GM18502 (cell line): ENCODE data around the gene STIM2.
A peak's percentile ranks its signal among the peaks of the same experiment; 100 is the strongest.
"Not testable (repeated sequence)": the region's sequence is repeated elsewhere in the genome, so short reads cannot be mapped to it uniquely, and the experiment has no call there.

Source experiments
- ATAC-seq: cut with Tn5 transposase; IDR thresholded peaks from one replicate; pipeline ENCODE4 v1.9.1; 2021; ENCODE audit warnings: mild to moderate bottlenecking; ENCODE audit not compliant: unreplicated experiment, poor library complexity

STIM2 gene

DNA sequence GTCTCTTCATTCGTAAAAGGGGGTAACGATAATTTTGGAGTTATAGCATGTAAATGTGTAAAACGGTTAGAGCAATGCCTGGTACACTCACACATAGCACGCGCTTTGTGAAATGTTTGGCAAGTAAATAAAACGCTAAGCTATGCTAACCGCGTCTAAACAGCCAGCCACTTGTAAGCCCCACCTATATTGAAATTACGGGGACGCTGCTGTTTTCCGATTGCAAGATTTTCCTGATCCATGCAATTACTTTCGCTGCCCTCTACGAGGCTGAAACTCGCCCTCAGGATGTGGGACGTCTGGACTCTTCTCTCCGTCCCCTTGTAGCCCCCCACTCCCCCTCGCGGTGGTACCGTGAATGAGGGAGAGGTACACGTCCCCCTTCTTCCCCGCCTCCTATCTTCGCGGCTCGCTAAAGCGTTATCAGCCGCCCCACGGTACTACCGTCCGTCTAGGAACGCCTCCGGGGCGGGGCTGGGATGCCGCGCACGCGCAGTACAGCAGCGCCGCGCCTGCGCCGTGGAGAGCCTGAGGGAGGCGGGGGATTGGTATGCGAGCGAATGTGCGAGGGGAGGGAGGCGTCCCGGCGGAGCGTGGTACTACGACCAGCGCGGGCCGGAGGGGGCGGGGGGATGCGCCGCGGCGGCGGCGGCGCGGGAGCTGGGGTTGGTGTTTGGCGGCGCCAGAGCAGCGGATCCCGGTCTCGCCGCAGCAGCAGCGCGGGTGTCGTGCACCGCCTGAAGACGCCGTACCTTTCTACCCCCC lies at the start of gene STIM2:
TSS of gene STIM2 (plus strand) at position 685 of the 765 bp plus-strand sequence.
- peak; percentile 61 for ATAC-seq

DNA sequence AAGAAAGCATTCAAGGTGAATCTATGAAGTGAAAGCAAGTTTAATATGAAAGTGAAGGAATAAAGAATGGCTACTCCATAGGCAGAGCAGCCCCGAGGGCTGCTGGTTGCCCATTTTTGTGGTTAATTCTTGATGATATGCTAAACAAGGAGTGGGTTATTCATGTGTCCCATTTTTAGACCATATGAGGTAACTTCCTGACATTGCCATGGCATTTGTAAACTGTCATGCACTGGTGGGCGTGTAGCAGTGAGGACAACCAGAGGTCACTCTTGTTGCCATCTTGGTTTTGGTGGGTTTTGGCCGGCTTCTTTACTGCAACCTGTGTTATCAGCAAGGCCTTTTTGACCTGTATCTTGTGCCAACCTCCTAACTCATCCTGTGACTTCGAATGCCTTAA lies 49.1 kb upstream of the STIM2 start:
- ATAC-seq: not testable (repeated sequence)

GRCh38 chr4:26812049-26812714 lies 48.5 kb upstream of the STIM2 start:
- no peak for ATAC-seq

- ATAC-seq: no peak
These were observed 46.9 kb upstream of the STIM2 start for GRCh38 chr4:26813698-26814097.

GRCh38 chr4:26815199-26815598 lies 45.4 kb upstream of the STIM2 start:
- no peak for ATAC-seq

GRCh38 chr4:26815706-26816105 lies 44.9 kb upstream of the STIM2 start:
- ATAC-seq: no peak

DNA sequence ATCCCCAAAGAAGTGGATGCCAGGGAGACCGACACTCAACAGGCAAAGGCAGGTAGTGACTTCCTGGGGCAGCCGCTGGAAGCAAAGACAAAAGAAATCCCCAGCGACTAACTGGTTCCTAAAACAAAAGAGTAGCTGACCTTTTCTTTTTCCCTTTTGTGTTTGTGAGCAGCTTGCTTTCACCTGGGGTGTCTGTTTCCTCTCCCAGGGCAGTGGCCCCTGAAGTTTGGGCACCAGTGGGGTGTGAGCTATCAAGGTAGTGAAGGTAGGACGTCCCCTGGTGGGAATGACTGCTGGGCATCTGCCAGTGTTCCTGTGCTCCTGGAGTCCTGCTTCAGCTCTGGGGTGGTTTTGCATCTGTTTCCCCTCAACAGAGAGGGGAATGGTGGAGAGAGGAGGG lies 41.6 kb upstream of the STIM2 start:
- no peak for ATAC-seq

DNA sequence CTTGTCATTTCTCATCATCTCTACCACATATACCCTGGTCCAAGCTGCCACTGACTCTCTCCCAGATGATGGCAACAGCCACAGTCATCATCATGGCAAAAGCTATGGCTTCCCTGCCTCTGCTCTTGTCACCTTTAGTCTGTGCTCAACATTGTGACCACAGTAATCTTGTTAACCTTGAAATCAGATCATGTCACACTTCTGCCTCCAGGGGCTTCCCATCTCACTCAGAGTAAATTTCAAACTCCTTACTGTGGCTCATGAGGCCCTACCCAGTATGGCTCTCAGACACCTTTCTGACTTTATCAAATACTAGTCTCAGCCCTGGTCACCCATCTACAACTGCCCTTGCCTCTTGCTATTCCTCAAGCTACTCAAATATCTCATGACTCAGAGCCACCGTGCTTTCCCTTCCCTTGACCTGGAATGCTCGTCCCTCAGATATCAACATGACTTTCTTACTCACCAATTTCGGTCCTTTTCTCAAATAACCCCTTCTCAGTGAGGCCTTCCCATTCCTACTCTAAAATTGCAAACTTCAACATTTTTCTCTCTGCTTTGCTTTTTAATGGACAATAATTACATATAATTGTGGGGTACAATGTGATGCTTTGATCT lies 41.1 kb upstream of the STIM2 start:
- ATAC-seq: peak; percentile 34

DNA sequence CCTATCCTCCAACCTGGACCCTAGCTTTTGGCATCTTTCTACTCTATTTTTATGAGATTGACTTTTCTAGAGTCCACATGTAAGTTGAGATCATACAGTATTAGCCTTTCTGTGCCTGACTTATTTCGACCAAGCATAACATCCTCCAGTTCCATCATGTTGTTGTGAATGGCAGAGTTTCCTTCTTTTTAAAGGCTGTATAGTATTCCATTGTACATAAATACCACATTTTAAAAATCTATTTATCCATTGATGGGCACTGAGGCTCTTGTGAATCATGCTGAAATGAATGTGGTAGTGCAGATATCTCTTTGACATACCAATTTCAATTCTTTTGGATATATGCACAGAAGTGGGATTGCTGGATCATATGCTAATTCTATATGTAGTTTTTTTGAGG lies 40.3 kb upstream of the STIM2 start:
- ATAC-seq: no peak

GRCh38 chr4:26821031-26821430 lies 39.6 kb upstream of the STIM2 start:
- no peak for ATAC-seq

DNA sequence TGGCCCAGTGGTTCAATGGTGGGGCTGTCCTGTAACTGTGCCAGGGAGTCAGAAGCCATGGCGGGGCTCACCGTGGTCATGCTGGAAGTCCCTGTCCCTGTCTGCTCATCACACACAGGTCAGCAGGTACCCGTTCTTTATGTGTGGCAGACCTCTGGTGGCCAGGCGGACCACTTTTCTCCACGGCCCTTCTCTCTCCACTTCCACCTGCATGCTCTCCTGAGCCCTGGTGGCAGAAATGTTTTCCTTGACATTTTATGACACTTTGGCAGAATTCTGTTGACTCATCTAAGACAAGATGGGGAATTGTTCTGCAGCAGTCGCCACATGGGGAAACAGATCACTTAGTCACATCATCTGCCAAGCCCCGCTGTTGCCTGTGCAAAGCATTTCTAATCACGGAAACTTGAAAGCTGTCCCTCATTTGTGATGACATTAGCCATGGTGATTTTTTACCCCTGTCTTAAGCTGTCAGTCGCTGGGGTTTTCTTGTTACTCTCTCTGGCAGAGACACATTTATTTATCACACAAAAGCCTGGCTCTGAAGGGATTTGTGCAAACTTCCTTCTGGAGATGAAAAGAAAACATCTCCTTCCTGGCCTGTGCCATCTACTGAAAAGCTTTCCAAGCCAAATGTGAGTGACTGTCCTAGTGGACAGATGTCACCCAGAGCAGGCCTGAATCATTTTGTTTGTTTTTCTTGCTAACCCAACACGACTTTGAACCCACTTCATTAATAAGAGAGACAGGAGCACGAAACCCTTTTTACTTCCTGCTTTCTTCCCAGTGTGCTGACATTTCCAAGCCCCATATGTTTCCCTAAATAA lies 38.8 kb upstream of the STIM2 start:
- no peak for ATAC-seq

DNA sequence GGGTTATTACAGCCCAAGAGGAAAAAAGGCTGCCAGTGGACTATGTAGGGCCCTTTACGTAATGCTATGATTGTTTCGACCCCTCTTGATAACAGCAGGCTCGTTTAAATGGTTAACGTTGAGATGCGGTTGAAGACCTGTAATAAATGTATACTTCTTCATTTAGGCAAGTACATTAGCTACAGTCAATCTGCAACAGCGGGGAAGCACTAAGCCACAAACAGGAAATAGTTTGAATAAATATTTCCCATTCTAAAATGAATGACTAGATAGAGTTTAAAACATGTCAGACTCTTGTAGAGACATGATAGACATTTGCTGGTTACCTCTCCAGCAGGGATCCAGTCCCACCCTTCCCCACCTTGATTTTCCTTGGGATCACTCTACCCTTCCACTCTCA lies 38.1 kb upstream of the STIM2 start:
- peak; percentile 68 for ATAC-seq

DNA sequence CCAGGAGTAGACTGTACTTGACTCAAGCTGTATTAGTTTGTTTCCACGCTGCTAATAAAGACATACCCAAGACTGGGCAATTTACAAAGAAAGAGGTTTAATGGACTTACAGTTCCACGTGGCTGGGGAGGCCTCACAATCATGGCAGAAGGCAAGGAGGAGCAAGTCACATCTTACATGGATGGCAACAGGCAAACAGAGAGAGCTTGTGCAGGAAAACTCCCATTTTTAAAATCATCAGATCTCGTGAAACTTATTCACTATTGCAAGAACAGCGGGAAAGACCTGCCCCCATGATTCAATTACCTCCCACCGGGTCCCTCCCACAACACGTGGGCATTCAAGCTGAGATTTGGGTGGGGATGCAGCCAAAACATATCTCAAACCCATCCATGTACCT lies 37.7 kb upstream of the STIM2 start:
- not testable (repeated sequence) for ATAC-seq

DNA sequence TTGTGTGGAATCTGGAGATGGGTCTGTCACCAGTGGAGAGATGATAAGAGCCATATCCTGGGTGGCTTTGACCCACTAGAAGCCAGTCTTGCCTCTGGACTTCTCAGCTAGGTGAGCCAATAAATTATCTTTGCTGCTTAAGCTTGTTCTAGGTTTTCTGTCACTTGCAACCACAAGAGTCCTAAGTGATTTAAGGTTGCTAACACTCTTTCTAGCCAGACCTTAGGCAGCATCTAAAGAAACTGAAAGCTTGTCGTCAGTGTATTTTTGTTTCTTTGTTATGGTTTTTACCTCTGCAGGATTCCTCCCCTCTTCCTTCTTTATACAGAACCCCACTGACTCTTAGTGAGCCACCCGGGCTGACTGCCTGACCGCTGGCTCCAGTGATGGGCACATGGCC lies 37.1 kb upstream of the STIM2 start:
- no peak for ATAC-seq

GRCh38 chr4:26824667-26825066 lies 36.0 kb upstream of the STIM2 start:
- ATAC-seq: no peak

GRCh38 chr4:26826721-26827120 lies 33.9 kb upstream of the STIM2 start:
- ATAC-seq: peak; percentile 84

DNA sequence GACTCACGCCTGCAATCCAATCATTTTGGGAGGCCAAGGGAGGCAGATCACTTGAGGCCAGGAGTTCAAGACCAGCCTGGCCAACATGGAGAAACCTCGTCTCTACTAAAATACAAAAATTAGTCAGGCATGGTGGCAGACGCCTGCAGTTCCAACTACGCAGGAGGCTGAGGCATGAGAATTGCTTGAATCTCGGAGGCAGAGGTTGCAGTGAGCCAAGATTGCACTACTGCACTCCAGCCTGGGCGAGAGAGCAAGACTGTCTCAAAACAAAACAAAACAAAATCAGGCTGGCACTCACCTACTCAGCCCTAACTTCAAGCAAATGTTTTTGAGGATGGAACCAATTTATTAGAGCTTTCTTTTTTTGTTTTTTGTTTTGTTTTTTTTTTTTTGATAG lies 33.3 kb upstream of the STIM2 start:
- ATAC-seq: not testable (repeated sequence)

GRCh38 chr4:26827798-26828197 lies 32.8 kb upstream of the STIM2 start:
- no peak for ATAC-seq

GRCh38 chr4:26829018-26829417 lies 31.6 kb upstream of the STIM2 start:
- no peak for ATAC-seq

GRCh38 chr4:26830033-26830432 lies 30.6 kb upstream of the STIM2 start:
- ATAC-seq: no peak

GRCh38 chr4:26830701-26831100 lies 29.9 kb upstream of the STIM2 start:
- no peak for ATAC-seq
